Heart left ventricle (tissue), 13 donors: ENCODE results near the gene BCL7B.

Experiments used
- CTCF ChIP-seq, 12 donors: fragments of 200-600 bp; sonication (generic) in 4 of 12; IDR thresholded peaks; one replicate each; pipeline versions ENCODE4 v1.5.0 to v1.8.0; 2018 to 2022; ENCODE audit warnings: antibody characterized with exemption in 12 of 12, mild to moderate bottlenecking in 5 of 12
- POLR2A ChIP-seq, 2 donors: fragments of 450-650 bp; IDR thresholded peaks; one replicate each; pipeline ENCODE4 v1.6.1; 2017; ENCODE audit warnings: antibody characterized with exemption in 2 of 2, mild to moderate bottlenecking in 2 of 2, moderate library complexity in 2 of 2
- donor health status: ischemic (EF 13 %, LVEDD 7.1; RV severe dilation, severe dysfunction).
- donor health status: DM: no; HTN: yes; CAD: no.
- donor health status: DM: no; HTN: no; CAD: no.
- donor health status: ischemic (EF 25% LVEDD 6.9; RV normal size, moderate dysfunction).
- donor health status: ischemic (EF 25% LVEDD 5.7; RV mildly dilated, moderate dysfunction).
- donor health status: ischemic (EF 35%, LVEDD 5.7; RV mildly dilated, moderate dysfunction).
- donor health status: nonischemic (EF 11% LVEDD 7.7; RV severe dilation, severe dysfunction).
- donor health status: DM: yes; HTN: yes; CAD: no.
- donor health status: PGD.
- donor health status: ischemic (EF 29% LVEDD 5.4; RV normal size, mild dysfunction).
- donor health status: nonischemic (EF 23%, LVEDD 6.1; RV moderate dilation, normal function).

DNA sequence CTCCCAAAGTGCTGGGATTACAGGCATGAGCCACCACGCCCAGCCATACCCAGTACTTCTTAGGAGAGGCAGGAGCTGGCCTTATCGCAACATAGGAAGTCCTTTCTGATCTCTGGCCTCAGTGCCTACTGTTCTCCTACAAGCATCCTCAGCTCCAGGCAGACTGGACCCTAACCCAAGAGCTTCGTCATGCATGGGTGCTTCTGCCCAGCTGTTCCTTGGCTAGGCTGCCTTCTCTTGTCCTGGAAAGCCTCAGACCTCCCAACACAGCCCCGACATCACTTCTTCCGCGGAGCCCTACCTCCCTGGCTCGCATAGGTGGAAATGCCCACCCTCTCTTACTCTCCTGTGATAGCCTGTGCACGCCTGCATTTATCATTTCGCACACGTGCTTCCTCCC lies 15.8 kb downstream of the BCL7B start:
- TF ChIP-seq CTCF (IDR thresholded peaks at IDR 0.05) (no peak), POLR2A (IDR thresholded peaks at IDR 0.05) (no peak)
